GM10248 (cell line): ENCODE measurements around the gene SPHK2.

Source experiments
- CTCF ChIA-PET: fragments of 300-600 bp; sonication (Branson Sonifier 250); formaldehyde crosslinking; extraction: SDS; loops from one replicate; lab custom pipeline; 2021; ENCODE audit warnings: antibody characterized with exemption; lab: Yijun Ruan, JAX
- POLR2A ChIA-PET: fragments of 350-650 bp; sonication (Branson Sonifier 250); formaldehyde crosslinking; extraction: SDS; loops from one replicate; lab custom pipeline; 2020; ENCODE audit warnings: antibody characterized with exemption; lab: Yijun Ruan, JAX
- DNase-seq: peaks from one replicate; pipeline ENCODE4 v3.0.0; 2012; ENCODE audit errors: extremely low spot score
- TF ChIP-seq, protein P1 (sequence below): IDR thresholded peaks from 2 replicates; pipeline ENCODE4 v1.5.1; 2012; ENCODE audit warnings: mild to moderate bottlenecking, low read depth; ENCODE audit errors: extremely low read depth, missing control alignments, control extremely low read depth

SPHK2 gene

DNA sequence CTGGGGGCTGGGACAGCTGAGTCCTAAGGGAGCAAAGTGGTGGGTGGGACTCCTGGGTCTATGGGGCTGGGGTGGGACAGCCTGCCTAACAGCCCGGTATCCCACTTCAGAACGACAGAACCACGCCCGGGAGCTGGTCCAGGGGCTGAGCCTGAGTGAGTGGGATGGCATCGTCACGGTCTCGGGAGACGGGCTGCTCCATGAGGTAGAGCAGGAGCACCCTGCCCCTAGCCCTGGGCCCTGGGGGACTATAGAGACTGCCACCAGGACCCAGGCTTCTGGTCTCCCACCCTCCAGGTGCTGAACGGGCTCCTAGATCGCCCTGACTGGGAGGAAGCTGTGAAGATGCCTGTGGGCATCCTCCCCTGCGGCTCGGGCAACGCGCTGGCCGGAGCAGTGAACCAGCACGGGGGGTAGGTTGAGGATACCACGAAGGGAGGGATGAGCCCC is 8.6 kb downstream of the SPHK2 start:
- TF ChIP-seq, protein P1, sequence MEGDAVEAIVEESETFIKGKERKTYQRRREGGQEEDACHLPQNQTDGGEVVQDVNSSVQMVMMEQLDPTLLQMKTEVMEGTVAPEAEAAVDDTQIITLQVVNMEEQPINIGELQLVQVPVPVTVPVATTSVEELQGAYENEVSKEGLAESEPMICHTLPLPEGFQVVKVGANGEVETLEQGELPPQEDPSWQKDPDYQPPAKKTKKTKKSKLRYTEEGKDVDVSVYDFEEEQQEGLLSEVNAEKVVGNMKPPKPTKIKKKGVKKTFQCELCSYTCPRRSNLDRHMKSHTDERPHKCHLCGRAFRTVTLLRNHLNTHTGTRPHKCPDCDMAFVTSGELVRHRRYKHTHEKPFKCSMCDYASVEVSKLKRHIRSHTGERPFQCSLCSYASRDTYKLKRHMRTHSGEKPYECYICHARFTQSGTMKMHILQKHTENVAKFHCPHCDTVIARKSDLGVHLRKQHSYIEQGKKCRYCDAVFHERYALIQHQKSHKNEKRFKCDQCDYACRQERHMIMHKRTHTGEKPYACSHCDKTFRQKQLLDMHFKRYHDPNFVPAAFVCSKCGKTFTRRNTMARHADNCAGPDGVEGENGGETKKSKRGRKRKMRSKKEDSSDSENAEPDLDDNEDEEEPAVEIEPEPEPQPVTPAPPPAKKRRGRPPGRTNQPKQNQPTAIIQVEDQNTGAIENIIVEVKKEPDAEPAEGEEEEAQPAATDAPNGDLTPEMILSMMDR: no peak
- CTCF ChIA-PET: interaction anchor here (0.8 to 1.4 kb wide), 3 partner anchors 11 to 138 kb away, joined by 3 read pairs; no protein-coding TSS in a partner anchor
- no peak for DNase-seq
- POLR2A ChIA-PET: no interaction called here

DNA sequence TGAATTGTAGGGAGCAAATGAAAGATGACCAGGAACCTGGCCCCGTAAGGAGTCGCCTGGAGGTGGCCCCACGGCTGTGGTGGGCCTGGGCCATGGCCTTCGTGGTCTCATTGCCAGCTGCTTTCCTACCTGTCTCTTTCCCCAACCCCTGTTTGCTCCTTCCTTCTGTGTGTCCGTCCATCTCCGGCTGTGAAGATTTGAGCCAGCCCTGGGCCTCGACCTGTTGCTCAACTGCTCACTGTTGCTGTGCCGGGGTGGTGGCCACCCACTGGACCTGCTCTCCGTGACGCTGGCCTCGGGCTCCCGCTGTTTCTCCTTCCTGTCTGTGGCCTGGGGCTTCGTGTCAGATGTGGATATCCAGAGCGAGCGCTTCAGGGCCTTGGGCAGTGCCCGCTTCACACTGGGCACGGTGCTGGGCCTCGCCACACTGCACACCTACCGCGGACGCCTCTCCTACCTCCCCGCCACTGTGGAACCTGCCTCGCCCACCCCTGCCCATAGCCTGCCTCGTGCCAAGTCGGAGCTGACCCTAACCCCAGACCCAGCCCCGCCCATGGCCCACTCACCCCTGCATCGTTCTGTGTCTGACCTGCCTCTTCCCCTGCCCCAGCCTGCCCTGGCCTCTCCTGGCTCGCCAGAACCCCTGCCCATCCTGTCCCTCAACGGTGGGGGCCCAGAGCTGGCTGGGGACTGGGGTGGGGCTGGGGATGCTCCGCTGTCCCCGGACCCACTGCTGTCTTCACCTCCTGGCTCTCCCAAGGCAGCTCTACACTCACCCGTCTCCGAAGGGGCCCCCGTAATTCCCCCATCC is 9.4 kb downstream of the SPHK2 start:
- no peak for DNase-seq
- CTCF ChIA-PET: interaction anchor here (0.8 to 1.2 kb wide), 2 partner anchors 12 to 113 kb away, joined by 3 read pairs; no protein-coding TSS in a partner anchor
- POLR2A ChIA-PET: no interaction called here
- TF ChIP-seq, protein P1: no peak

DNA sequence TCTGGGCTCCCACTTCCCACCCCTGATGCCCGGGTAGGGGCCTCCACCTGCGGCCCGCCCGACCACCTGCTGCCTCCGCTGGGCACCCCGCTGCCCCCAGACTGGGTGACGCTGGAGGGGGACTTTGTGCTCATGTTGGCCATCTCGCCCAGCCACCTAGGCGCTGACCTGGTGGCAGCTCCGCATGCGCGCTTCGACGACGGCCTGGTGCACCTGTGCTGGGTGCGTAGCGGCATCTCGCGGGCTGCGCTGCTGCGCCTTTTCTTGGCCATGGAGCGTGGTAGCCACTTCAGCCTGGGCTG is 9.9 kb downstream of the SPHK2 start:
- TF ChIP-seq, protein P1: no peak
- DNase-seq: no peak
- POLR2A ChIA-PET: no interaction called here
- CTCF ChIA-PET: no interaction called here

DNA sequence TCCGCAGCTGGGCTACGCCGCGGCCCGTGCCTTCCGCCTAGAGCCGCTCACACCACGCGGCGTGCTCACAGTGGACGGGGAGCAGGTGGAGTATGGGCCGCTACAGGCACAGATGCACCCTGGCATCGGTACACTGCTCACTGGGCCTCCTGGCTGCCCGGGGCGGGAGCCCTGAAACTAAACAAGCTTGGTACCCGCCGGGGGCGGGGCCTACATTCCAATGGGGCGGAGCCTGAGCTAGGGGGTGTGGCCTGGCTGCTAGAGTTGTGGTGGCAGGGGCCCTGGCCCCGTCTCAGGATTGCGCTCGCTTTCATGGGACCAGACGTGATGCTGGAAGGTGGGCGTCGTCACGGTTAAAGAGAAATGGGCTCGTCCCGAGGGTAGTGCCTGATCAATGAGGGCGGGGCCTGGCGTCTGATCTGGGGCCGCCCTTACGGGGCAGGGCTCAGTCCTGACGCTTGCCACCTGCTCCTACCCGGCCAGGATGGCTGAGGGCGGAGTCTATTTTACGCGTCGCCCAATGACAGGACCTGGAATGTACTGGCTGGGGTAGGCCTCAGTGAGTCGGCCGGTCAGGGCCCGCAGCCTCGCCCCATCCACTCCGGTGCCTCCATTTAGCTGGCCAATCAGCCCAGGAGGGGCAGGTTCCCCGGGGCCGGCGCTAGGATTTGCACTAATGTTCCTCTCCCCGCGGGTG is 10.4 kb downstream of the SPHK2 start:
- TF ChIP-seq, protein P1: no peak
- ChIA-PET CTCF (no interaction called here), POLR2A (interaction anchor here (1.4 kb wide), 1 partner anchor 11 kb away, joined by 5 read pairs; the partner anchor contains the start of genes RPL18 and SPHK2)
- DNase-seq: no peak

DNA sequence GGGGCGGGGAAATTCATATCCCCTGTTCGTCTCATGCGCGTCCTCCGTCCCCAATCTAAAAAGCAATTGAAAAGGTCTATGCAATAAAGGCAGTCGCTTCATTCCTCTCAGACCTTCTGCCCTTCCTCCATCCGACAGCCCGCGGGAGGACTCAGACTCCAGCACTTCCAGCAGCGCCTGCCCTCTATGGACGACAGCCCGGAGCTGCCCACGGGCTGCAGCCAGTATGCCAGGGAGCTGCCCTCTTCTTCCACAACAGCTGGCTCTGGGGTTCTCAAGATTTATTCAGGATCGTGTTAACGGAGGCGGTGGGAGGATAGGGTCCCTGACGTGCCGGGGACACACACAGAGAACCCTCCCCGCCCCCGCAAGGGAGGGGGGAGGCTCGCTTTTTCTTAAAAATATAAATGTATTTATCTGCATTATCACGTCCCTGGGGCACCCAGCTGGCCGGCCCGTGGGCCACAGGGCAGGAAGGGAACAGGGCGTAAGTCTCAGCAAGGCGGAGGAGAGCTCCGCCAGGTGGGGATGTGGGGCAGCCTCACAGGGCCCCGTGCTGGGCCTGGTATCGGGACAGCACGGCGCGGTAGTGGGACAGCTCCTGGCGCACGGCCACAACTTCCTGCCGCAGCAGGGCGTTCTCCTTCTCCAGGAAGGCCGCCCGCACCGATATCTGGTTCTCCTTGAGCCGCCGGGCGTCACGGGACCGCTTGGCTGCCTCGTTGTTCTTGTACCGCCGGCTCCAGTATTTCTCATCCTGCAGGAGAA is 11.2 kb downstream of the SPHK2 start:
- CTCF ChIA-PET: no interaction called here
- no peak for DNase-seq
- POLR2A ChIA-PET: interaction anchor here (1.4 kb wide), 1 partner anchor 11 kb away, joined by 5 read pairs; the partner anchor contains the start of genes RPL18 and SPHK2

More for the DNA sequence above, 11.2 kb downstream of the SPHK2 start:
- TF ChIP-seq, protein P1: no peak
